ENCODE results near the gene TRPV6.
A peak's percentile ranks its signal among the peaks of the same experiment; 100 is the strongest.

TRPV6 gene

GRCh38 chr7:142885311-142886230 lies at the start of gene TRPV6:
Gene TRPV6, minus strand, starts transcription at chr7:142885745.
- no peak for DNase-seq

DNA sequence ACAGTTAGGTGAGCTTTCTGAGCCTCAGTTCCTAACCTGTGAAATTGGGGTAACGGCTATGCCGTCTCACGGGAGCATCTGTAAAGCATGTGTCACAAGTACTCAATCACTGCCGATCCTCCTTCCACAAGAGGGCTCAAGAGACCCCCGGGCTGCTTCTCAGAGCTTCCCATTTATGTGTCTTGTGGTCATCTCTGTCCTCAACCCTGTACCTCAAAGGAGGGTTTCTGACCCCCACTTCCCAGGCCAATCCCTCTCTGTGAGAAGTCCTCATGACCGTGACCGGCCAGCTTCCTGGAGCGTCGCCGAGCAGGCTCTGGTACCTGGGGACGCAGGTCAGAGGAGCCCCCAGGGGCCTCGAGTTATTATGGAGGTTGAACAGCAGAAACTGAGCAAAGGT lies 48.5 kb upstream of the TRPV6 start:
- DNase-seq, result no peak

GRCh38 chr7:142933624-142934023 lies 48.1 kb upstream of the TRPV6 start, which contains the start of gene TRPV5:
Gene TRPV5, minus strand, starts transcription at chr7:142933746. Its CDS starts 287 bp downstream, at chr7:142933459.
- no peak for DNase-seq

GRCh38 chr7:142933092-142933475 lies 47.5 kb upstream of the TRPV6 start:
- no peak for DNase-seq

GRCh38 chr7:142932386-142933091 lies 47.0 kb upstream of the TRPV6 start:
- DNase-seq, result no peak

DNA sequence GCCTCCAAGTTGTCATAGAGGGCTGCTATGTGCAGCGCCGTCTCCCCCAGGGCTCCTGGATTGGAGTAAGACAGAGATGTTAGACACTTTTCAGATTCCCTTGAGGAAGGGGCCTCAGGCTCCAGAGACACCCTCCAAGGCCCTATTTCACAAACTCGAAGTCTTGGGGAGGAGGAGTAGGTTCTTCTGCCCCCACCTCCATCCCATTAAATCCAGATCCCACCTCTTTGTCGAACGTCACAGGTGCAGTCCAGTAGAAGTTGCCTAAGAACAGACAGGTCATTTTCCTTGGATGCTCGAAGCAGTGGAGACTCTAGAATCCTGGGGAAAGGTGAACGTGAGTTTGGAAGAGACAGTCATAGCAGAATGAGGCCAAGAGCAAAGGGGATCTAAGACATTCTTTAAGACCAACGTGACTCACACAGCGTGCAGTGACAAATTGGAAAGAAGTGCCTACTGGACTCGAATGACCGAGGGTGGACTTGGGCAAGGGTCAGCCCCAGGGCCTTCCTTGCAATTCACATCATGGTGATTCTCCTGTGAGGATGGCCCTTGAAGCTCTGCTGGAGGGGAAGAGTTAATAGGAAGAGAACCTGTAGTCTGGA lies 44.7 kb upstream of the TRPV6 start:
- no peak for DNase-seq

DNA sequence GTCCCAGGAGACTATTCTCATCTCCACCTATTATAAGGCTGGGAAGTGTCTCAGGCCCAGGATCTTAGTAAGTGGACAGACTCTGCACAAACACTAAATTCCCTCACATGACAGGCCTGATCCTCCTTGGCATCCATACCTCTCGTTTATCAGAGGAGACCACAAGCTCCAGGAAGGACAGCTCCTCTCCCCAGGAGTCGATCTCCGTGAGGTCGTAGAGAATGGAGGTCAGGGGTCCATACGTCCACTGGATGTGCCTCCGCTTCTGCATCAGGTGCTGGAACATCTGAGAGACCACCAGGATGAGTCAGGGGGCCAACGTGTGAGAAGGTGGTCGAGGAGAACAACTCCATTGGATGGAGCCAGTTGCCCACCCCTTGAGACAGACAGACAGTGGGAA lies 42.4 kb upstream of the TRPV6 start:
- no peak for DNase-seq

DNA sequence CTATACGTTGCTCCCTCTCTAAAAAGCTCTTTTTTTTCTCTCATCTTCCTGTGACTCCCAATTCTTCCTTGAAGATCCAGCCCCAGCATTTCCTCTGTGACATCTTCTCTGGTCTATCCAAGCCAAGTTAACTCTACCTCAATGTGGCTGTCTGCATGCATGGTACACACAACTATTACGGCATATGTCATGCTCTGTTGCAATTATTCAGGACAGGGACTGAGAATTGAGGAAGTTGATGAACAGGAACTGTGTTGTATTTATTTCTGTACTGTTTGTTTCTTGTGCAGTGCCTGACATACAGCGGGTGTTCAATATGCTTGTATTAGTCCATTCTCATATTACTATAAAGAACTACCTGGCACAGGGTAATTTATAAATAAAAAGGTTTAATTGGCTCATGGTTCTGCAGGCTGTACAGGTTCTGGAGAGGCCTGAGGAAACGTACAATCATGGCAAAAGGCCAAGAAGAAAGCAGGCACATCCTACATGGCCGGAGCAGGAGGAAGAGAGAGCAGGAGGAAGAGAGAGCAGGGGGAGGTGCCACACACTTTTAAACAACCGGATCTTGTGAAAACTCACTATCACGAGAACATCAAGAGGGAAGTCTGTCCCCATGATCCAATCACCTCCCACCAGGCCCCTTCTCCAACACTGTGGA lies 41.7 kb upstream of the TRPV6 start:
- DNase-seq, result no peak

DNA sequence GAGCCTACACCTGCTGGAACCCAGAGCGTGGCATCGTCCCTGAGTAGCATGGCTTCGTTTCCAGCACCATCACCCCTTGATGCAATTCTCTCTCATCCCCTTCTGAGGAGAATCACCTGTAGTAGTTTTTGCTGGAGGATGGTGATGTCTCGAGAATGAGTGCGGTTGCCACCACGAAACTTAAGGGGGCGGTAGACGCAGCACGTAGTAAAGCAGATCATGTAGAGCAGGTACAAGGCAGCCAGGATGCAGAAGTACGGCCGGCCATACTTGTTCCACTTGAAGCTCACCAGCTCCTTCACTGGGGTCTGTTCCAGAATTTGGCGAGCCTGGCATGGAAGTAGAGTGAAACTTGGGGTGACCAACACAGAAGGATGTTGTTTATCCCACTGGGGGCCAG lies 39.9 kb upstream of the TRPV6 start:
- DNase-seq, result no peak

- DNase-seq, result no peak
Measured at GRCh38 chr7:142923391-142923790, 37.8 kb upstream of the TRPV6 start.

DNA sequence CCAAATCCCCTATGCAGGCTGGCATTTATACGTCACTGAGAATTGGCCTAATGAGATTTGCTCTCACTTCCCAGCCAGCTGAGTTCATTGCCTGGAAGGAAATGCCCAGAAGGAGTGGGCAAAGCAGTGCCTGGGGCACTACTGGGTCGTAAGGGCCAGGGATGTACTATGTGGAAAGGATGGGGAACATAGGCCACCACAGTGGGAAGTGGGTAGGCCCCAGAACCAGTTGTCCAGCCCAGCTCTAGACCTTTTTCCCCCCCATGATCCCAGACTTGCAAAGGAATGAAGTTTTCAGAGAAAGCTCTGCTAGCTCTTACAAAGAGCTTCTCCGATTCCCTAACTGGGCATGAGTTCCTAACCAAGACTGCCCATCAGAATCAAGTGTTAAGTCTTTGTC lies 34.1 kb upstream of the TRPV6 start:
- no peak for DNase-seq

- no peak for DNase-seq
Measured at GRCh38 chr7:142918901-142919300, 33.4 kb upstream of the TRPV6 start.

DNA sequence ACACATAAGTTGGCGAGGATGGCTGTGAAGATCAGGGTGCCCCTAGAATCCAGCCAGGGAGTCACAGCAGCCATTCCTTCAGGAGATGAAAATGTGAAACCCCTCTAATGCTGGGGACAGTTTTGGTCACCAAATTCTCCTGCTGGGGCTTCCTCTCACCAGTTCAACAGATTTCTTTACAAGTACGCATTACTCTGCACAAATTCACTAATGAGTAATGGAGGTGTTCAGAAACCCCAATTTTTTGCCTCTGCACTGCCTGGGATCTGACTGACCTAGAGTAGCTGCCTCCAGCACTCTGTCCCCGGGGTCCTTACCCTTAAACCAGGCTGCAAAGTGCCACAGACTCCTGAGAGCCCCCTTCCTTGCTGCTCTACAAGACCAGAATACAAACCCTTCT lies 31.9 kb upstream of the TRPV6 start:
- no peak for DNase-seq

GRCh38 chr7:142916508-142916907 lies 31.0 kb upstream of the TRPV6 start:
- no peak for DNase-seq

GRCh38 chr7:142915315-142915714 lies 29.8 kb upstream of the TRPV6 start:
- DNase-seq, result no peak

- DNase-seq, result no peak
Measured at GRCh38 chr7:142914121-142914520, 28.6 kb upstream of the TRPV6 start.

DNA sequence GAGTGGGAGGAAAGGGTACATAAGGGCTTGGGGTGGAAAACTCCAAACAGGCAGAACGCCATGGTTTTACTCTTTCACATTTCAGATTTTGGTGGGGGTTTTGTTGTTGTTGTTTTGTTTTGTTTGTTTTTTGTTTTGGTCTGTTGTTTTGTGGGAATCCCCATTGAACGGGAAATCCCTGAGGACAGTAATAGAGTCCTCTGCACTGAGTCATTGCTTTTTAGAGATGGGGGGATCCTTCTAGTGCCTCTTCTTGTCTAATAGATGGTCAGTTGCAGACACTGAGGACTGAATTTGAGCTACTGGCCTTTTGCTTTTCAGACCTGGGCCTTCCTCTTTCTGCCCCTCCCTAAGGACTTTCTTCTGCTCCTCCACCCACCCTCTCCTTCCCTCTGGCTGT lies 28.0 kb upstream of the TRPV6 start:
- DNase-seq, result no peak

- DNase-seq, result no peak
Measured at GRCh38 chr7:142913051-142913450, 27.5 kb upstream of the TRPV6 start.

- DNase-seq, result no peak
Measured at GRCh38 chr7:142910481-142910880, 24.9 kb upstream of the TRPV6 start.

- DNase-seq, result no peak
Measured at GRCh38 chr7:142910031-142910433, 24.5 kb upstream of the TRPV6 start.

DNA sequence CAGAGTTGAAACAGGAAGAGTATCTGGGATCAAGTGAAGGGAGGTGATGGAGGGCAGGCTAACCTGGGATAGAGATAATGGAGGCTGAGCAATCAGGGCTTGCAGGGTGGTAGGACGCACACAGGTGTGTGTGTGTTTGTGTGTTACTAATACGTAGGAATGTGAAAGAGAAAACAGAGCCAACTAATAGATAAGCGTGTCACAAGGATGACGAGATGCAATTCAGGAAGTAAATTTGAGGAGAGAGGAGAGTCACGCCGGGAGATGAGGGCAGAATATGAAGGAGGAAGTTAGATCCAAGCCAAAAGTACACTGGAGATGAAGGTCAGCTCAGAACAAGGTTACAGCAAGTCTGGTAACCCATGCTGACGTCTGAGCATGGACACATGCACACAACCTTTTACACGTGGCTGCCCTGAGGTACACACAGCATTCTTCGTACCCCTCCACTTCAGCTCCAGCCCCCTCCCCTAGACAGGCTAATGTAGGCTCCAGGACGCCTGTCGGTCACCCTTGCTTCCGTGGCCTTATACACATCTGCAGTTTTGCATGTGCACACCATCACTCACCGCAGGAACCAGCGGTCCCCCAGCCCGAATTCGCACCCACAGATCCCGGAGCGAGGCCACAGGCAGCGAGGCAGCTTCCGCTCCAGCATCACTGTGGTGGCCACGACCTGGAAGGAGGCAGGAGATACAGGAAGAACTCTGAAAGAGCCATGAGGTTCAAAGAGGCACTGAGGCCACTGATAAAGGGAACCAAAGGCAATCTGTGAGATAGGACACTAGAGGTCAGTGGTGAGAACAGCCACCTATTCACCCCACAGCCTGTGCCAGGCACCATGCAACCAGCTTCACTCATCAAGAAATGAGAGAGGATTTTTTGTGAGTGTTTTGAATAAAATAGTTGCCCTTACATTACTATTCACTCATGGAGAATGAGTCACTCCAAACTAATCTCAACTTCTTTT lies 23.7 kb upstream of the TRPV6 start:
- peak; percentile 12 for DNase-seq

GRCh38 chr7:142908290-142908689 lies 22.7 kb upstream of the TRPV6 start:
- no peak for DNase-seq
